CD14-positive monocyte (primary cell): Measurements from ENCODE around the gene REXO5. TPM values are rescaled to one million over a fixed set of nuclear protein-coding genes. Genes with fewer than 3 reads are reported as not detected.

Source experiments
- DNase-seq, 3 donors: peaks; one replicate each; pipeline ENCODE4 v3.0.0-alpha.2; 2011 to 2022
- H2AFZ ChIP-seq: 2 replicates; pipeline ENCODE4 v1.6.0; 2012; ENCODE audit warnings: mild to moderate bottlenecking, low read depth, low read length, inconsistent platforms; ENCODE audit not compliant: insufficient read depth, poor library complexity, severe bottlenecking
- H3K27ac ChIP-seq, 2 donors: 1 replicate in 1 of 2; 2 replicates in 1 of 2; pipeline ENCODE4 v1.5.1; 2012 to 2013; ENCODE audit warnings: low read length in 2 of 2, control low read depth in 1 of 2, inconsistent platforms in 1 of 2, low read depth in 1 of 2, mild to moderate bottlenecking in 1 of 2
- H3K27me3 ChIP-seq, 2 donors: one replicate each; pipeline versions ENCODE4 v1.6.0 to v1.6.1; 2011 to 2013; ENCODE audit warnings: low read length in 2 of 2; ENCODE audit not compliant: control insufficient read depth in 2 of 2, insufficient read depth in 2 of 2
- H3K36me3 ChIP-seq, 2 donors: replicated peaks in 1 of 2; 1 replicate in 1 of 2; 2 replicates in 1 of 2; pipeline versions ENCODE4 v1.5.1 to v1.6.1; 2012 to 2013; ENCODE audit warnings: low read length in 2 of 2, control low read depth in 1 of 2, inconsistent platforms in 1 of 2, mild to moderate bottlenecking in 1 of 2; ENCODE audit not compliant: insufficient read depth in 2 of 2, control insufficient read depth in 1 of 2
- H3K4me1 ChIP-seq, 2 donors: 1 replicate in 1 of 2; 2 replicates in 1 of 2; pipeline versions ENCODE4 v1.5.1 to v1.6.1; 2012 to 2013; ENCODE audit warnings: low read length in 2 of 2, control low read depth in 1 of 2, inconsistent platforms in 1 of 2, mild to moderate bottlenecking in 1 of 2, moderate library complexity in 1 of 2; ENCODE audit not compliant: insufficient read depth in 2 of 2, control insufficient read depth in 1 of 2
- H3K4me2 ChIP-seq: replicated peaks from 2 replicates; pipeline ENCODE3; 2012; ENCODE audit warnings: low read length, moderate library complexity, mild to moderate bottlenecking; ENCODE audit not compliant: poor library complexity, severe bottlenecking; ENCODE audit errors: extremely low read depth
- H3K4me3 ChIP-seq, 3 experiments: fragments of 200-600 bp in 1 of 3; sonication (generic) in 1 of 3; replicated peaks in 1 of 3; 1 replicate in 2 of 3; 2 replicates in 1 of 3; pipeline ENCODE4 v1.5.1; 2011 to 2013; ENCODE audit warnings: low read length in 3 of 3, mild to moderate bottlenecking in 3 of 3, control low read depth in 2 of 3, low read depth in 2 of 3, inconsistent platforms in 1 of 3, moderate library complexity in 1 of 3
- H3K79me2 ChIP-seq: 2 replicates; pipeline ENCODE4 v1.6.0; 2012; ENCODE audit warnings: mild to moderate bottlenecking, control low read depth, inconsistent platforms, low read length, moderate library complexity; ENCODE audit not compliant: insufficient read depth
- H3K9ac ChIP-seq: 2 replicates; pipeline ENCODE4 v1.6.0; 2017; ENCODE audit warnings: low read length, mild to moderate bottlenecking; ENCODE audit not compliant: insufficient read depth, poor library complexity, severe bottlenecking
- H3K9me3 ChIP-seq, 2 donors: replicated peaks in 1 of 2; 1 replicate in 1 of 2; 2 replicates in 1 of 2; pipeline versions ENCODE4 v1.5.1 to v1.6.1; 2012 to 2013; ENCODE audit warnings: low read length in 2 of 2, control low read depth in 1 of 2; ENCODE audit not compliant: control insufficient read depth in 1 of 2, insufficient read depth in 1 of 2
- H4K20me1 ChIP-seq: 2 replicates; pipeline ENCODE4 v1.6.0; 2012; ENCODE audit warnings: mild to moderate bottlenecking, low read length, control low read depth, moderate library complexity; ENCODE audit not compliant: insufficient read depth
- H3K27ac Mint-ChIP-seq, 7 donors: one replicate each; pipeline ENCODE4 v1.8.0; 2020; ENCODE audit warnings: mild to moderate bottlenecking in 7 of 7, mixed read lengths in 7 of 7, moderate library complexity in 6 of 7, inconsistent platforms in 2 of 7
- H3K27me3 Mint-ChIP-seq, 3 donors: one replicate each; pipeline ENCODE4 v1.8.0; 2021 to 2022; ENCODE audit warnings: low read depth in 3 of 3, mild to moderate bottlenecking in 3 of 3, mixed read lengths in 3 of 3, moderate library complexity in 3 of 3, inconsistent platforms in 1 of 3
- H3K36me3 Mint-ChIP-seq, 2 donors: one replicate each; pipeline ENCODE4 v1.8.0; 2020; ENCODE audit warnings: mixed read lengths in 2 of 2, inconsistent platforms in 1 of 2, mild to moderate bottlenecking in 1 of 2
- H3K4me1 Mint-ChIP-seq: one replicate; pipeline ENCODE4 v1.8.0; 2020; ENCODE audit warnings: mild to moderate bottlenecking, mixed read lengths
- H3K4me3 Mint-ChIP-seq, 2 donors: one replicate each; pipeline ENCODE4 v1.8.0; 2020; ENCODE audit warnings: mild to moderate bottlenecking in 2 of 2, mixed read lengths in 2 of 2, moderate library complexity in 1 of 2
- H3K9me3 Mint-ChIP-seq, 7 donors: one replicate each; pipeline ENCODE4 v1.8.0; 2020 to 2022; ENCODE audit warnings: mixed read lengths in 7 of 7, mild to moderate bottlenecking in 6 of 7, moderate library complexity in 6 of 7, inconsistent platforms in 2 of 7
- CTCF ChIP-seq: fragments of 200-600 bp; IDR thresholded peaks from one replicate; pipeline ENCODE4 v1.8.0; 2022; ENCODE audit warnings: antibody characterized with exemption, mild to moderate bottlenecking
- whole genome bisulfite sequencing: methylation state at CpG from one replicate; pipeline ENCODE4 v1.1.5; 2013; ENCODE audit warnings: missing lambda C conversion rate; ENCODE audit not compliant: insufficient coverage; 5-methylcytosine and 5-hydroxymethylcytosine counted together
- intact Hi-C, 2 donors: fragments of 100-400 bp; cut with micrococcal nuclease; formaldehyde crosslinking; loops; one replicate each; pipeline versions ENCODE4 v1.15.0 to v1.15.1; 2023
- polyA plus RNA-seq, 3 donors: library from polyadenylated mRNA; depleted of rRNA in 1 of 3; unstranded in 2 of 3; stranded (reverse) in 1 of 3; fragments of 300-500 nt in 2 of 3; fragments of >200 nt in 1 of 3; fragmentation: Illumina TruSeq in 2 of 3; gene quantifications; 1 replicate in 2 of 3; 2 replicates in 1 of 3; pipeline ENCODE4 v1.2.3, GENCODE V29; 2012 to 2021

REXO5 gene
- polyA plus RNA-seq, 3 donors = 0.52 to 1.4 (median 0.55) TPM

- H3K27ac ChIP-seq = no peak overlapping the region
- H3K79me2 ChIP-seq = no peaks in the 10 kb centered on the region
- H3K4me3 ChIP-seq = no peak overlapping the region
- no peak overlapping the region for H2AFZ ChIP-seq
- H3K36me3 ChIP-seq = peaks cover 3 to 17% of the 10 kb centered on the region in 2 donors
- Mint-ChIP-seq H3K4me1 (peaks cover 34% of the 10 kb centered on the region), H3K27ac (peak overlapping the region in 1 of 7 donors; percentile 20), H3K36me3 (peaks cover 10 to 26% of the 10 kb centered on the region in 2 donors), H3K27me3 (no peaks in the 10 kb centered on the region), H3K4me3 (no peak overlapping the region), H3K9me3 (no peaks in the 10 kb centered on the region)
- TF ChIP-seq CTCF = no peak
- H3K9me3 ChIP-seq = no peaks in the 10 kb centered on the region
- H3K9ac ChIP-seq = no peak overlapping the region
- peaks cover 11 to 21% of the 10 kb centered on the region in 2 donors for H3K4me1 ChIP-seq
- no peaks in the 10 kb centered on the region for H4K20me1 ChIP-seq
- H3K4me2 ChIP-seq = no peak overlapping the region
- DNase-seq = no peak
- intact Hi-C loops = no loop called here
- no peaks in the 10 kb centered on the region for H3K27me3 ChIP-seq
These were observed 40.2 kb downstream of the REXO5 start for GRCh38 chr16:20846551-20846950.

GRCh38 chr16:20847550-20847949 is 41.2 kb downstream of the REXO5 start:
- no peak for DNase-seq
- Histone ChIP-seq H3K4me1 (peaks cover 11 to 21% of the 10 kb centered on the region in 2 donors), H3K27me3 (no peaks in the 10 kb centered on the region), H3K27ac (no peak overlapping the region), H3K4me3 (no peak overlapping the region), H2AFZ (no peak overlapping the region), H3K79me2 (no peaks in the 10 kb centered on the region), H3K4me2 (no peak overlapping the region), H3K9ac (no peak overlapping the region), H3K9me3 (no peaks in the 10 kb centered on the region), H4K20me1 (no peaks in the 10 kb centered on the region), H3K36me3 (peaks cover 3 to 17% of the 10 kb centered on the region in 2 donors)
- Mint-ChIP-seq H3K27me3 (no peaks in the 10 kb centered on the region), H3K4me3 (no peak overlapping the region), H3K36me3 (peaks cover 10 to 26% of the 10 kb centered on the region in 2 donors), H3K4me1 (peaks cover 27% of the 10 kb centered on the region), H3K9me3 (no peaks in the 10 kb centered on the region), H3K27ac (peak overlapping the region in 1 of 7 donors; percentile 3)
- intact Hi-C loops = no loop called here
- no CpG with 5 or more reads among the region's 2 CpGs for WGBS
- TF ChIP-seq CTCF = no peak
